ENCODE measurements around the gene NRF1. TPM values are rescaled to one million over a fixed set of nuclear protein-coding genes. Genes with fewer than 3 reads are reported as not detected.

NRF1 gene
- total RNA-seq, 4 donors from 2014 or later: 12.3 to 26.2 (median 19.7) TPM

DNA sequence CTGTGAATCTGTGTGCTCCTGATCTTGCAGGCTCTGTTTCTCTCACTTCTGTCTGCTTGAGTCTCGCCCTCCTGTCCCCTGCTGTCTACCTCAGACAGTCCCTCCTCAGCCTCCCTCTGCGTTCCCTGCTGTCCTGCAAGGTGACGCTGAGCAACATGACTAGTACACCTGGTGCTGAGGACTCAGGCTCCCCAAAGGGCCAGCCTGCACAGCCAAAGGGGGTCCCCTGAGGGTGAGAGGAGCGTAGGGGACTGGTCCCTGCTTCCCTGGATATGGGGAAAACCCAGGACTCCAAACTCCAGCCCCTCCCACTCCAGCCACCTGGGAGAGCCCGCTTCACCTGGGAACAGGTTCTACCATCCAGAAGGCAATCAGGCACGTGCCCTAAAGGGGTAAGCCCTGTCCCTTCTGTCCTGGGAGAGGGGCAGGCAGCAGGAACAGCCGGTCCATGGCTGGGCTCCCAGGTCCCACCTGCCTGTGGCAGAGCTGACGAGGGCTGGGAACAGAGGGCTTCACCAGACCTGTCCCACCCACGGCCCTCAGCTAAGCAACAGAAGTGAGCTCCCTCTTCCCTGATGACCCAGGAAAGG, 184.8 kb downstream of the NRF1 start:
- H3K4me3 ChIP-seq: no peak overlapping the region
- no peaks in the 10 kb centered on the region for H3K4me1 ChIP-seq
- TF ChIP-seq EP300 (IDR thresholded peaks at IDR 0.05) (no peak), POLR2A (IDR thresholded peaks at IDR 0.05) (no peak)
- TF ChIP-seq, protein P1, sequence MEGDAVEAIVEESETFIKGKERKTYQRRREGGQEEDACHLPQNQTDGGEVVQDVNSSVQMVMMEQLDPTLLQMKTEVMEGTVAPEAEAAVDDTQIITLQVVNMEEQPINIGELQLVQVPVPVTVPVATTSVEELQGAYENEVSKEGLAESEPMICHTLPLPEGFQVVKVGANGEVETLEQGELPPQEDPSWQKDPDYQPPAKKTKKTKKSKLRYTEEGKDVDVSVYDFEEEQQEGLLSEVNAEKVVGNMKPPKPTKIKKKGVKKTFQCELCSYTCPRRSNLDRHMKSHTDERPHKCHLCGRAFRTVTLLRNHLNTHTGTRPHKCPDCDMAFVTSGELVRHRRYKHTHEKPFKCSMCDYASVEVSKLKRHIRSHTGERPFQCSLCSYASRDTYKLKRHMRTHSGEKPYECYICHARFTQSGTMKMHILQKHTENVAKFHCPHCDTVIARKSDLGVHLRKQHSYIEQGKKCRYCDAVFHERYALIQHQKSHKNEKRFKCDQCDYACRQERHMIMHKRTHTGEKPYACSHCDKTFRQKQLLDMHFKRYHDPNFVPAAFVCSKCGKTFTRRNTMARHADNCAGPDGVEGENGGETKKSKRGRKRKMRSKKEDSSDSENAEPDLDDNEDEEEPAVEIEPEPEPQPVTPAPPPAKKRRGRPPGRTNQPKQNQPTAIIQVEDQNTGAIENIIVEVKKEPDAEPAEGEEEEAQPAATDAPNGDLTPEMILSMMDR (IDR thresholded peaks at IDR 0.05): no peak
- no peaks in the 10 kb centered on the region for H3K9me3 ChIP-seq
- 86 to 91% methylated on average over 7 to 9 of the region's 9 CpGs for WGBS, 2 donors
- H3K27me3 ChIP-seq: peaks cover 0 to 5% of the 10 kb centered on the region in 2 donors
- DNase-seq (ENCODE audit: low spot score in 2 of 2): no peak
- no peaks in the 10 kb centered on the region for H3K36me3 ChIP-seq
- no peak overlapping the region for H3K27ac ChIP-seq

DNA sequence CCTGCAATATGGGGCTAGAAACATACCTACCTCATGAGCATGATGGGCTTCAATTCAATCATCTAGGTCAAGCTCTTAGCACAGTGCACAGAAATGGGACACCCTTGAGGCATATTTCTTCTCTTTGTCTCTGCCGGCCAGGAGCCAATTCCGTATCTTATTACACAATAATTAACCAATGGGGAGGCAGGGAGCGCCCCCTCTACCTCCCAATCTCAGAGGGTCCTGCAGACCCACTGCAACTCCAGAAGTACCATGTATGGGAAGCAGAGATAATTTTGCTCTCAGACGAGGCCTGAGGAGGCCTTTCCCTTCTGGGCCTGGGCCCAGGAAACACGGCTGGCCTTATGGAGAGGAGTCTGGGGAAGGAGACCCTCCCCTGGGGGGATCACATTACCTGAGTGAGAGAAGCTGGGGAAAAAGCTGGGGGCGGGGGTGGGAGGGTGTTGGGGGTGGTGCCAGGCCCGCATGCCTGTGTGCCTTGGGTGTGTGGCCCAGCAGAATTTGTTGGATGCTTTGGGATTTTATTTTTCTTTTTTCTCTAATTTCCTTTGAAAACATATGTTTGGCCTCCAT, 185.8 kb downstream of the NRF1 start:
- DNase-seq (ENCODE audit: low spot score in 2 of 2): no peak
- Histone ChIP-seq H3K27ac (no peak overlapping the region), H3K9me3 (no peaks in the 10 kb centered on the region), H3K27me3 (peaks cover 0 to 3% of the 10 kb centered on the region in 2 donors), H3K4me3 (no peak overlapping the region), H3K4me1 (no peaks in the 10 kb centered on the region), H3K36me3 (no peaks in the 10 kb centered on the region)
- TF ChIP-seq, protein P1 (IDR thresholded peaks at IDR 0.05): no peak
- TF ChIP-seq EP300 (IDR thresholded peaks at IDR 0.05) (no peak), POLR2A (IDR thresholded peaks at IDR 0.05) (no peak)
- 65 to 68% methylated on average over 7 of the region's 7 CpGs for WGBS, 2 donors

DNA sequence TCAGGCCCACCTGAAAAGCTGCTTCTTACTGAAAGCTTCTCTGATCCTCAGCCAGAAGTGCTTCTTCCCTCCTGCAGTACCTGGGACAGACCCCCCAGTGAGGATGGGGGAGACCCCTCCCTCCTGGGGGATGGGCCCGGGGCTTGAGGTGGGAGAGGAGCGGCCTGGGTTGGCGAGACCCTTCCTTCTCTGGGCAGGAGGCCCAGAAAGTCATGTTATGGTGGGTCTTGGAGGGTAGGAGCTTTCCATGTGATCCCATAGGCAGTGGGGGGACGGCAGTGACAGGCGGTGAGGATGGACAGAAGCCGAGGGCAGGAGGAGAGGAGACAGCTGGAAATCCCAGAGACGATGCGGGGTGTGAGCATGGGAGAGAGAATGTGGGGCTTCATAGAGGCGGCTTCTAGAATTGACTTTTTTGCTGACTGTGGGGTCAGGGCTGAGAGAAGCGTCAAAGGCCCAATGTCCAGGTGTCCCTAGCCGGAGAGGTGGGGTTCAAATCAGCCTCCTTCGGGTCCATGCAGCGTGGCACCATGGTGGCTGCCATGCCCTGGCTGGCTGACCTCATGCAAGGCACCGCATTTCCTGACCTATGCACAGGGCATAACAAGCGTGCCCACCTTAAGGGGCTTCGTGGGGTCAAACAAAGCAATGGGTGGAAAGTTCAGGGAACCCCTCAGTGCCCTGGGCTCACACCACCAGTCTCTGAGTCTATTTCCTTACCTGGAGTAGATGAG, 187.3 kb downstream of the NRF1 start:
- 85 to 88% methylated on average over 16 of the region's 16 CpGs for WGBS, 2 donors
- no peaks in the 10 kb centered on the region for H3K27me3 ChIP-seq
- no peaks in the 10 kb centered on the region for H3K9me3 ChIP-seq
- no peaks in the 10 kb centered on the region for H3K36me3 ChIP-seq
- TF ChIP-seq, protein P1 (IDR thresholded peaks at IDR 0.05): no peak
- no peak for TF ChIP-seq POLR2A (IDR thresholded peaks at IDR 0.05)
- TF ChIP-seq EP300 (IDR thresholded peaks at IDR 0.05): no peak
- no peak overlapping the region for H3K4me3 ChIP-seq
- H3K4me1 ChIP-seq: no peaks in the 10 kb centered on the region
- no peak overlapping the region for H3K27ac ChIP-seq
- DNase-seq (ENCODE audit: low spot score in 2 of 2): no peak

DNA sequence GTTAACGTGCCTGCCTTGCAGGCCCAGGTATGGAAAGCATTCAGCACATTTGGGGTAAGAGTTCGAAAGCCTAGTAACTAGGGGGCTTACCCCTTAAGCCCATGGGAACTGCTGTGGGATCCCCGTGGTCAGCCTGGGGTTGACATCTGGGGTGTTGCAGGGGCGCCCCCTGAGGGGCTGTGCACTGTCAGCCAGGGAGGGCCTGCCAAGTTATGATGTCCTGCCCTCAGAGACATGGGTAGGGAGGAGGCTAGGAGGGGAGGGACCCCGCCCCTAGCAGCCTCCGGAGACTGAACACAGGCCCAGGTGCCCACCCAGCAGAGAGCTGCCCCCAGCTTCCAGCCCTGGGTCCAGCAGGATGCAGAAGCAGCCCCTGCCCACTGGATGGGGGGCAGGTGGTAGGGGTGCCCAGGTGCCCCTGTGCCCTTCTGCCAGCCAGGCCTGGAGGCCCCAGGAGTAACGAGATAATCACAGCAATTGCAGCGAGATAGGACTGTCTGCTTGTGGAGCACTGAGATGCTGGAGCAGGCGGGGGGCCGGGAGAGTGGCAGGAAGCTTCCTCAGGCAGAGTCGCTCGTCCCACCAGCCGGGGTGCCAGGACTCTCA, 187.9 kb downstream of the NRF1 start:
- H3K27me3 ChIP-seq: no peaks in the 10 kb centered on the region
- H3K27ac ChIP-seq: no peak overlapping the region
- DNase-seq (ENCODE audit: low spot score in 2 of 2): no peak
- 74 to 81% methylated on average over 11 to 13 of the region's 13 CpGs for WGBS, 2 donors
- no peaks in the 10 kb centered on the region for H3K36me3 ChIP-seq
- no peaks in the 10 kb centered on the region for H3K4me1 ChIP-seq
- no peak for TF ChIP-seq EP300 (IDR thresholded peaks at IDR 0.05)
- TF ChIP-seq, protein P1 (IDR thresholded peaks at IDR 0.05): no peak
- no peak for TF ChIP-seq POLR2A (IDR thresholded peaks at IDR 0.05)
- no peak overlapping the region for H3K4me3 ChIP-seq
- no peaks in the 10 kb centered on the region for H3K9me3 ChIP-seq

DNA sequence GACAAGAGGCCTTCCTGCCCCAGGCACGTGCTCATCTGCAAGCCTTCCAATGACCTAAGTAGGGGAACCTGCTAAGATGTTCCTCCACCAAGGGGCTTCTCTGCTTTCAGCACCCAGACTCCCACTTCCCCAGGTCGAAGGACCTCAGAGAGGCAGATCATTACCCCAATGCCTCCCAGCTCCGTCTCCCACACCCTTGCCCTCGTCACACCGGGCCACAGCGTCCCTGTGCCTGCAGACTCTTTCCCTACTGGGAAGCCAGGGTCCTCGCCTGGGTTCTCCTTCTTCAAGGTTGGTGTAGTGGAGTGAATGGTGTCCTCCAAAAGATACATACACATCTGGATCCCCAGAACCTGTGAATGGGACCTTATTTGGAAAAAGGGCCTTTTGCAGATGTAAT, 189.4 kb downstream of the NRF1 start:
- Histone ChIP-seq H3K36me3 (no peaks in the 10 kb centered on the region), H3K27ac (no peak overlapping the region), H3K27me3 (no peaks in the 10 kb centered on the region), H3K9me3 (no peaks in the 10 kb centered on the region), H3K4me1 (no peaks in the 10 kb centered on the region), H3K4me3 (no peak overlapping the region)
- WGBS, 2 donors: 89 to 90% methylated on average over 7 of the region's 7 CpGs
- DNase-seq (ENCODE audit: low spot score in 2 of 2): no peak
- TF ChIP-seq EP300 (IDR thresholded peaks at IDR 0.05) (no peak), POLR2A (IDR thresholded peaks at IDR 0.05) (no peak)
- TF ChIP-seq, protein P1 (IDR thresholded peaks at IDR 0.05): no peak

Data from tibial nerve (tissue), 4 donors.